PFSK-1 (cell line): ENCODE results near the gene MAD1L1.

Source experiments
- FOXP2 ChIP-seq: optimal IDR thresholded peaks from 2 replicates; pipeline ENCODE3; 2011; ENCODE audit warnings: borderline replicate concordance, control low read depth, inconsistent platforms; ENCODE audit not compliant: insufficient read depth; ENCODE audit errors: extremely low read length, extremely low read depth
- POLR2AphosphoS5 ChIP-seq: IDR thresholded peaks from 2 replicates; pipeline ENCODE4 v1.6.1; 2012; ENCODE audit warnings: low read depth, mild to moderate bottlenecking, control low read depth, low read length, moderate library complexity
- SIN3A ChIP-seq: IDR thresholded peaks from 2 replicates; pipeline ENCODE4 v1.6.1; 2012; ENCODE audit warnings: mild to moderate bottlenecking, low read length, moderate library complexity, borderline replicate concordance; ENCODE audit not compliant: insufficient read depth
- TAF1 ChIP-seq: IDR thresholded peaks from 2 replicates; pipeline ENCODE4 v1.6.1; 2012; ENCODE audit warnings: low read length, control low read depth, borderline replicate concordance; ENCODE audit not compliant: insufficient read depth
- TF ChIP-seq, protein P1 (sequence below), 2 experiments: IDR thresholded peaks; 2 replicates each; pipeline versions ENCODE4 v1.6.1 to v1.8.0; 2011 to 2012; ENCODE audit warnings: low read depth in 2 of 2, low read length in 2 of 2, control low read depth in 1 of 2, inconsistent platforms in 1 of 2, mild to moderate bottlenecking in 1 of 2, moderate library complexity in 1 of 2; ENCODE audit not compliant: insufficient read depth in 1 of 2

Gene MAD1L1

GRCh38 chr7:1887251-1887650, 345.5 kb downstream of the MAD1L1 start:
- no peak for TF ChIP-seq FOXP2
- TF ChIP-seq POLR2AphosphoS5, result no peak
- TF ChIP-seq, protein P1, sequence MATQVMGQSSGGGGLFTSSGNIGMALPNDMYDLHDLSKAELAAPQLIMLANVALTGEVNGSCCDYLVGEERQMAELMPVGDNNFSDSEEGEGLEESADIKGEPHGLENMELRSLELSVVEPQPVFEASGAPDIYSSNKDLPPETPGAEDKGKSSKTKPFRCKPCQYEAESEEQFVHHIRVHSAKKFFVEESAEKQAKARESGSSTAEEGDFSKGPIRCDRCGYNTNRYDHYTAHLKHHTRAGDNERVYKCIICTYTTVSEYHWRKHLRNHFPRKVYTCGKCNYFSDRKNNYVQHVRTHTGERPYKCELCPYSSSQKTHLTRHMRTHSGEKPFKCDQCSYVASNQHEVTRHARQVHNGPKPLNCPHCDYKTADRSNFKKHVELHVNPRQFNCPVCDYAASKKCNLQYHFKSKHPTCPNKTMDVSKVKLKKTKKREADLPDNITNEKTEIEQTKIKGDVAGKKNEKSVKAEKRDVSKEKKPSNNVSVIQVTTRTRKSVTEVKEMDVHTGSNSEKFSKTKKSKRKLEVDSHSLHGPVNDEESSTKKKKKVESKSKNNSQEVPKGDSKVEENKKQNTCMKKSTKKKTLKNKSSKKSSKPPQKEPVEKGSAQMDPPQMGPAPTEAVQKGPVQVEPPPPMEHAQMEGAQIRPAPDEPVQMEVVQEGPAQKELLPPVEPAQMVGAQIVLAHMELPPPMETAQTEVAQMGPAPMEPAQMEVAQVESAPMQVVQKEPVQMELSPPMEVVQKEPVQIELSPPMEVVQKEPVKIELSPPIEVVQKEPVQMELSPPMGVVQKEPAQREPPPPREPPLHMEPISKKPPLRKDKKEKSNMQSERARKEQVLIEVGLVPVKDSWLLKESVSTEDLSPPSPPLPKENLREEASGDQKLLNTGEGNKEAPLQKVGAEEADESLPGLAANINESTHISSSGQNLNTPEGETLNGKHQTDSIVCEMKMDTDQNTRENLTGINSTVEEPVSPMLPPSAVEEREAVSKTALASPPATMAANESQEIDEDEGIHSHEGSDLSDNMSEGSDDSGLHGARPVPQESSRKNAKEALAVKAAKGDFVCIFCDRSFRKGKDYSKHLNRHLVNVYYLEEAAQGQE (IDR thresholded peaks at IDR 0.05; ENCODE audit: insufficient read depth in 1 of 2, low read depth in 2 of 2, low read length in 2 of 2), result no peak
- TF ChIP-seq SIN3A, result no peak
- TF ChIP-seq TAF1, result no peak

DNA sequence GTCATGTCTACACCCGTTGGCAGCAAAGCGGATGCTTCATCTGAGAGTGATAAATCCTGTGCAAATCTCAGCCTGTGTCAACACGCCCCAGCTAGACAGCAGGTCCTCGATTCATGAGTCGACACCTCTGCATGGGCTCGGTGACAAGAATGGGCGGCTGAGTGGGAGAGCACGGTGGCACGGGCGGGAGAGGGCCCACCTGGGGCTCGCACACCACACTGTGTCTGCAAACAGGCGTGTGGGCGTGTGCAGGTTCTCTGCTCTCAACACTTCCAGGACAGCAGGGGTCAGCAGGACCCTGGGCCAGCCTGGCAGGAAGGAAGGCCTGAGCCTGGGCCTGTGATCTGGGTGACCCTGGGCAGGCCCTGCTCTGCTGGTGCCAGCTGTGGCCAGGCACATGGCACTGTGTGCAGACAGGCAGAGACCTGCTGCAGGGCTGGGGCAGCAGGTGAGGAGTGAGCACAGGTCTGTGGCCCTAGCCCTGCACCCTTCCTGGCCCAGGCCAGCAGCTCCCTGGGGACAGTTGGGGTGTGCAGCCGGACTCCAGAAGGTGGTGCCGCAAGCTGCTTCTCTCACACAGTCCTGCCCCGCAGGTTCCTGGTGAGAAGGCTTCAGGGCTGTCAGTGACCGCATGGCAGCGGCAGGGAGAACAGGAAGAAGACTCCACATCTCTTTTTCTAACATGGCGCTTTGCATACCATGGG, 346.2 kb downstream of the MAD1L1 start:
- TF ChIP-seq FOXP2, result no peak
- no peak for TF ChIP-seq POLR2AphosphoS5
- TF ChIP-seq, protein P1 (IDR thresholded peaks at IDR 0.05; ENCODE audit: insufficient read depth in 1 of 2, low read depth in 2 of 2, low read length in 2 of 2), result no peak
- no peak for TF ChIP-seq SIN3A
- no peak for TF ChIP-seq TAF1

GRCh38 chr7:1885465-1886226, 347.1 kb downstream of the MAD1L1 start:
- TF ChIP-seq, protein P1 (IDR thresholded peaks at IDR 0.05; ENCODE audit: insufficient read depth in 1 of 2, low read depth in 2 of 2, low read length in 2 of 2), result no peak
- TF ChIP-seq POLR2AphosphoS5 (no peak), SIN3A (no peak), FOXP2 (no peak), TAF1 (no peak)

- TF ChIP-seq SIN3A (no peak), TAF1 (no peak), FOXP2 (no peak), POLR2AphosphoS5 (no peak)
- TF ChIP-seq, protein P1 (IDR thresholded peaks at IDR 0.05; ENCODE audit: insufficient read depth in 1 of 2, low read depth in 2 of 2, low read length in 2 of 2), result no peak
These were observed 348.0 kb downstream of the MAD1L1 start for GRCh38 chr7:1884583-1885350.
